Glomerular endothelial cell (primary cell): Measurements from ENCODE around the gene MAPK14. TPM values are rescaled to one million over a fixed set of nuclear protein-coding genes. Genes with fewer than 3 reads are reported as not detected.
"Not testable (repeated sequence)": the region's sequence is repeated elsewhere in the genome, so short reads cannot be mapped to it uniquely, and the experiment has no call there.

Experiments used
- DNase-seq: peaks from one replicate; pipeline ENCODE4 v3.0.0-alpha.2; 2011; ENCODE audit warnings: low read depth, low spot score; ENCODE audit errors: extremely low read depth
- total RNA-seq: library from RNA; depleted of rRNA; stranded (reverse); fragments of >200 nt; gene quantifications from 2 replicates; pipeline ENCODE4 v1.2.3, GENCODE V29; 2015

Gene MAPK14
- total RNA-seq, 1 donor from 2014 or later = 46.1 TPM

GRCh38 chr6:36067374-36068011 is 39.9 kb downstream of the MAPK14 start:
- DNase-seq = no peak

GRCh38 chr6:36068012-36068392 is 40.4 kb downstream of the MAPK14 start:
- DNase-seq = no peak

DNA sequence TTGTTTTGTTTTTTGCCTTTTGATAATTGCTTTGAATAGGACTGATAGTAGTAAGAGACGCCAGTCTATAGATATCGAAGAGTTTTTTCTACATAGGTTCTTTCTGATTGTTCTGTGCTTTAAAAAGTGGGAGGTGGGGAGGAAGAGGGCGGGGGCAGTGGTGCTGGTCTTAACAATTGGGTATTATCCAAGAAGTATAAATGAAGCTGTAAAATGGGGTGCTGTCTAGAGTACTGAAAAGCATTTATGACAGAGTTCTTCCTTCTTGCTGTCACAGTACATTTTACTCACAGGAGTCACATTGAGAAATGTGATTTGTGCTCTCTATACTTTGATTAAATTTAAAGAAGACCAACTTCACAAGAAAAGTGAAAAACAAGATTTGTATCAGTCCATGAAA is 41.0 kb downstream of the MAPK14 start:
- no peak for DNase-seq

DNA sequence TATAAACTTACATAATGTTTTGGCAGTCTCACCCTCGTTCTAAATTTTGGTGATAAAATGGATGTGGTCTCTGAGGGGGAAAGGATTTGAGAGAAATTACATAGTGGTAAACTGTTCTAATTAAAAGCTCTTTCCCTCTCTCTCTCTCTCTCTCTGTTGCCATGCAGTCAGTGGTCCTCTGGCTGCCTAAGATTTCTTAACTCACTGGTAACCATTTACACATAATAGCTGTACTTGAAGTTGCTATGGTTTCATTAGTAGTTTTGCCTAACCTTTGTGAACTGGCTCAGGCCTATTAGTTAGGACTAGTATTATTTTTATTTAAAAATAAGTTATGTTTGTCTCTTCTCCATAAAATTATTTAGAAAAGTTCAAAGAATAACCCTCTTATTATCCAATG is 42.0 kb downstream of the MAPK14 start:
- no peak for DNase-seq

DNA sequence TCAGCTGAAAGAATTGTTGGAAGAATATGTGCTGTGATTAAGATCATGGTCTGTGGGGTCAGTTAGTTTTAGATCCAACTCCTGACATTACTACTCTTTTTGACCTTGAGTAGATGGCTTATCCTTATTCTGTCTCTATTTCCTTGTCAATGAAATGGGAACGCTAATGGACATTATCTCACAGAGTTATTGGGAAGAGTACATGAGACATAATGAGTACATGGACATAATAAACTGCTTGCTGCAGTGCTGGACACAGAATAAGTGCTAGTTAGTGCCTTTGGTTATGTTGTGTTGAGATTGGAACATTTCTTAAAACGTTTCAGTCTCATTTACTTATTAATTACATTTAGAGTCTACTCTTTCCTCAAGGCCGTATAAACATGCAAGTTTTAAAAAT is 42.6 kb downstream of the MAPK14 start:
- DNase-seq = no peak

GRCh38 chr6:36071281-36071680 is 43.7 kb downstream of the MAPK14 start:
- no peak for DNase-seq

DNA sequence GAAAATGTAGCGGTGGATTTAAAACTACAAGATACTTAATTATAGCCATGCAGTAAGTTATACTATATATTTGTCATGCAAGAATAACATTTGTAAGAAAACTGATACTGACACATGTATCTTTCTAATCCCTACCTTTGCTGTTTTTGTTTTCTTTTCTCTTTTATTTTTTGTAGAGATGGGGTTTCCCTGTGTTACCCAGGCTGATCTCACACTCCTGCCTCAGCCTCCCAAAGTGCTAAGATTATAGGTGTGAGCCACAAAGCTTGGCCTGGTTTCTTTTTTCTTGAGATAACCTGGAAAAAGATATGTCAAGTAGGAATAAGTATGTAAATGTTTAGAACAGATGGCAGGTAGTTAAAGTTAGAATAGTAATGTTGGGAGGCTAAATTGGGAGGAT is 44.1 kb downstream of the MAPK14 start:
- no peak for DNase-seq

DNA sequence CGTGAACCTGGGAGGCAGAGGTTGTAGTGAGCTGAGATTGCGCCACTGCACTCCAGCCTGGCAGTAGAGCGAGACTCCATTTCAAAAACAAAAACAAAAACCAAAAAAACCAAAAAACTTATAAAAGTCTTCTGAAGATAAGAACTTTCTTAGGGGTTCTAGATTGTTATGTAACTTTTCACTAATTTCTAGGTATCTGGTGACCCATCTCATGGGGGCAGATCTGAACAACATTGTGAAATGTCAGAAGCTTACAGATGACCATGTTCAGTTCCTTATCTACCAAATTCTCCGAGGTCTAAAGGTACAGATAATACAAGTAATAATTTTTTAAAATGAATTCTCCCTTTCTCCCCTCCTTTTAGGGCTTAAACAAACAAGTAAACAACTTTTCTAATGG is 45.1 kb downstream of the MAPK14 start:
- no peak for DNase-seq

- no peak for DNase-seq
These were observed 46.0 kb downstream of the MAPK14 start for GRCh38 chr6:36073587-36073986.

DNA sequence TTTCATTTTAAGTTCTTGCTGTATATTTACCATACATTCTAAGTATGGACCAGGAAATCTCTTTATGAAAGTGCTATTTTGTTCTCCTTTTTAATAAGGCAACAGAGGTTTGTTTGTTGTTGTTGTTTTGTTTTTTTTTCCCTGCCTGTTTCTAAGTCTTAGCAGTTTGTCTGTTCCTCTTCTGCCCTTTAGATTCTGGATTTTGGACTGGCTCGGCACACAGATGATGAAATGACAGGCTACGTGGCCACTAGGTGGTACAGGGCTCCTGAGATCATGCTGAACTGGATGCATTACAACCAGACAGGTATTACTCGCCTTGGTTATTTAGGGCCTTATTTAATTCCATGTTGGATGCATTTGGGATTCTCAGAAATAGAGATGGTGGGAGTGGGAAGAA is 48.0 kb downstream of the MAPK14 start:
- DNase-seq = no peak

DNA sequence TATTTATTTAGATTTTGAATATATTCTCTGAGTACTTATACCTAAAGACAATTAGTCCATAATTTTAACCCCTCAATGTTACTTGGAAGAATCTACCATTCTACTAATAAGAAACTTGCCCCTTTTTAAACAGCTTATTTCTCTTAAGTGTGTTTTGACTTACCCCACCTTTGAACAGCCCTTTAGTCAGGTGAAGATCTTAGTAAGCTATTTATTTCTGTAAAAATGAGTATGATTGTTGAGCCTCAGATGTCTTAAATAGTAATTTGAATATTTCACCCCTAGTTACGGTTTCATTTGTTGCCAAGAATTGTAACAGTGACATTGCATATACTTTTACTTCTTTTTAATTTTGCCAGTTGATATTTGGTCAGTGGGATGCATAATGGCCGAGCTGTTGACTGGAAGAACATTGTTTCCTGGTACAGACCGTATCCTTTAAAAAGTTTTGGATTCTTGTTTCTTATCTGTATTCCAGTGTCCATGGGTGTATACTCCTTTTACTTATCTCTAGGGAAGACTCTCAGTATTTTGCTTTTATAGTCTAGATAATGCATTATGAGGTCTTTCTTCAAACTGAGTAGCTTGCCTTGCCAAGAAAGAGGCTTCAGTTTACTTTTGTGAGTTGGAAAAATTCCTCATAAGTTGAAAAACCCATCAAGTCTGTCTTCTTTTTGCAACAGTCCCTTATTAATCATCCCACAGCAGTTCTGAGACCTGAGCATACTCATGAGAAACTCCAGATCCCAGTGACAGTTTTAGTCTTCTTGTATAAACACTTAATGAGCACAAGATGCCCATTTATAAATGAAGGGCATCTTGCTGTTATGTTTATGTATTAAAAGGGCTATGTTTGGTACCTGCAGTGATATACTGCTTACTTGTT is 48.8 kb downstream of the MAPK14 start:
- DNase-seq = no peak

GRCh38 chr6:36078159-36078558 is 50.6 kb downstream of the MAPK14 start:
- no peak for DNase-seq

- no peak for DNase-seq
These were observed 52.0 kb downstream of the MAPK14 start for GRCh38 chr6:36079601-36080000.

DNA sequence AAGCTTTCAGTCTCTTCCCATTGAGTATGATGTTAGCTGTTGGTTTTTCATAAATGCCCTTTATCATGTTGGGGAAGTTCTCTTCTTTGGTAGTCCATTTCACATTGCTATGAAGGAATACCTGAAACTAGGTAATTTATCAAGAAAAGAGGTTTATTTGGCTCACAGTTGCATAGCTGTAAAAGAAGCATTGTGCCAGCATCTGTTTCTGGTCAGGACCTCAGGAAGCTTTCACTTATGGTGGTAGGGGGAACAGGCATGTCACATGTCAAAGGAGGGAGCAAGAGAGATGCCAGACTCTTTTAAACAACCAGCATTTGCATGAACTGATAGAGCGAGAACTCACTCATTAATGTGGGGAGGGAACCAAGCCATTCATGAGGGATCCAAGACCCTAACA is 54.7 kb downstream of the MAPK14 start:
- no peak for DNase-seq

GRCh38 chr6:36083446-36083845 is 55.8 kb downstream of the MAPK14 start:
- DNase-seq = no peak

- DNase-seq = not testable (repeated sequence)
These were observed 60.6 kb downstream of the MAPK14 start for GRCh38 chr6:36088204-36088603.

- no peak for DNase-seq
These were observed 61.4 kb downstream of the MAPK14 start for GRCh38 chr6:36089048-36089447.

GRCh38 chr6:36094238-36094637 is 66.6 kb downstream of the MAPK14 start:
- DNase-seq = no peak

GRCh38 chr6:36094753-36095496 is 67.3 kb downstream of the MAPK14 start:
- DNase-seq = peak; percentile 52

DNA sequence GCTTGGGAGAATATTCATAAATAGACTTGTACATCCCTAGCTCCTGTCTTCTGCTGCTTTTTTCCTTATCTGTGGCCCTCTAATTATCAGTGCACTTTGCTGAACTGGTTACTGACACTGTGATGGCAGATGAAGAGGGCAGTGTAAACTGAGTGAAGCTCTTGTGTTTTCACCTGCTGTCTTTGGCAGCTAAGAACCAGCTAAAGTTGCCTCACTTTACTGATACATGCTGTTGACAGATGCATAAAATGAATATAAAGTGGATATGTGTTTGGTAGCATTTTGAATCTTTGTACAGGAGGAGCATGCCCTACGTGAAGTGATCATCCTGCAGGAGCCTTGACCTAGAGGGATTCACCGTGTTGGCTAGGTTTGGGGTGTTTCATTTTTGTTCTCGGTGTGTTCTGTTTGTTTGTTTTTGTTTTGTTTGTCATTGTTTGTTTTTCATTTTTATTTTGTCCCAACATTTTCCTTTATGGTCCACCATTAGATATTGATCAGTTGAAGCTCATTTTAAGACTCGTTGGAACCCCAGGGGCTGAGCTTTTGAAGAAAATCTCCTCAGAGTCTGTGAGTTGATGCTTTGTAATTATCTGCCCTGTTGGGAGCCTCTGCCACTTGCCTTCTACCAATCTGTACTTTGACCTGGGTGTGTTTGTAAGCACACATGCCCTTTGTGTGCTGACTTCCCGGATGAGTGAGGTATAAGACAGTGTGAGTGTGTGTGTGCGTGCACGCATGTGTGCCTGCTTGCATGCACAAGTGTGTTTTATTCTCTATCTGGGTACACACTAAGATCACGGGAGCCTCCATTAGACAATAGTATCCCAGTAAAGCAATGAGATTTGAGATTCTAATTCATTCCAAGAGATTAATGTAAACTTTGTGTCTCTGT is 68.1 kb downstream of the MAPK14 start:
- no peak for DNase-seq
